ENCODE results near the gene SMKR1. TPM values are rescaled to one million over a fixed set of nuclear protein-coding genes. Genes with fewer than 3 reads are reported as not detected.

The SMKR1 gene
- total and polyA plus RNA-seq, 9 donors = 0.48 to 3.2 (median 0.67) TPM; not detected in 2

- TF ChIP-seq CTCF (IDR thresholded peaks at IDR 0.05) (no peak), POLR2A (IDR thresholded peaks at IDR 0.05) (no peak), EP300 (IDR thresholded peaks at IDR 0.05) (no peak)
- 70 to 73% (median 73%) methylated on average over 8 of the region's 8 CpGs for WGBS, 3 donors
Observed at GRCh38 chr7:129559564-129559963, 57.2 kb downstream of the SMKR1 start.

GRCh38 chr7:129560831-129561230 lies 58.5 kb downstream of the SMKR1 start:
- Histone ChIP-seq H3K9me3 (no peaks in the 10 kb centered on the region), H3K4me1 (ENCODE audit: insufficient read depth) (no peaks in the 10 kb centered on the region), H3K27me3 (no peaks in the 10 kb centered on the region), H3K4me3 (no peak overlapping the region), H3K27ac (no peak overlapping the region), H3K36me3 (no peaks in the 10 kb centered on the region)
- TF ChIP-seq CTCF (IDR thresholded peaks at IDR 0.05) (no peak), POLR2A (IDR thresholded peaks at IDR 0.05) (no peak), EP300 (IDR thresholded peaks at IDR 0.05) (no peak)
- no peak for DNase-seq
- 50 to 59% (median 56%) methylated on average over 5 of the region's 5 CpGs for WGBS, 3 donors
- intact Hi-C loops (cut with DNase I) = no loop called here

More at GRCh38 chr7:129559564-129559963, 57.2 kb downstream of the SMKR1 start:
- Histone ChIP-seq H3K9me3 (no peaks in the 10 kb centered on the region), H3K27ac (no peak overlapping the region), H3K36me3 (no peaks in the 10 kb centered on the region), H3K4me1 (ENCODE audit: insufficient read depth) (no peaks in the 10 kb centered on the region), H3K4me3 (no peak overlapping the region), H3K27me3 (no peaks in the 10 kb centered on the region)
- DNase-seq = no peak
- intact Hi-C loops (cut with DNase I) = no loop called here

GRCh38 chr7:129561677-129562359 lies 59.5 kb downstream of the SMKR1 start:
- WGBS, 3 donors = 53 to 62% (median 58%) methylated on average over 12 of the region's 12 CpGs
- Histone ChIP-seq H3K4me1 (ENCODE audit: insufficient read depth) (no peaks in the 10 kb centered on the region), H3K36me3 (no peaks in the 10 kb centered on the region), H3K9me3 (no peaks in the 10 kb centered on the region), H3K27me3 (no peaks in the 10 kb centered on the region), H3K27ac (no peak overlapping the region), H3K4me3 (no peak overlapping the region)
- intact Hi-C loops (cut with DNase I) = no loop called here
- DNase-seq = no peak
- TF ChIP-seq CTCF (IDR thresholded peaks at IDR 0.05) (no peak), POLR2A (IDR thresholded peaks at IDR 0.05) (no peak), EP300 (IDR thresholded peaks at IDR 0.05) (no peak)

Small RNAs within 50 kb of the gene (small RNA-seq; reads per million reads assigned to genes)
- gene RNU1-72P (not detected), gene SNRPGP3 (not detected)

Other genes with a start within 250 kb of the SMKR1 start
- gene STRIP2, start 68.1 kb upstream of the SMKR1 start, total RNA-seq = 1 to 10 TPM in 3 of 7 donors, under 1 TPM in 4; 0.12 to 1.6 (median 0.92) TPM
- gene STRIP2, start 68.1 kb upstream of the SMKR1 start, polyA plus RNA-seq = 1 to 10 TPM in 1 of 2 donors, under 1 TPM in 1; 0.92 to 1.0 TPM
- 10 to 100 TPM; 11.5 to 33.5 (median 26.0) TPM for gene NRF1, start 109.2 kb downstream of the SMKR1 start, total RNA-seq
- 10 to 100 TPM; 14.6 to 20.6 TPM for gene NRF1, start 109.2 kb downstream of the SMKR1 start, polyA plus RNA-seq

All from ovary (tissue), 9 donors.